Body of pancreas (tissue), 4 donors: ENCODE measurements around the gene IDS.

Source experiments
- CTCF ChIP-seq, 7 experiments: fragments of 450-650 bp in 4 of 7; fragments of 200-600 bp in 3 of 7; sonication (generic) in 3 of 7; IDR thresholded peaks; one replicate each; pipeline ENCODE4 v1.5.1; 2016 to 2019; ENCODE audit warnings: antibody characterized with exemption in 7 of 7
- POLR2A ChIP-seq, 3 donors: fragments of 450-650 bp; IDR thresholded peaks; one replicate each; pipeline ENCODE4 v1.6.1; 2016; ENCODE audit warnings: antibody characterized with exemption in 3 of 3, mild to moderate bottlenecking in 2 of 3

- TF ChIP-seq CTCF (IDR thresholded peaks at IDR 0.05), result no peak
- no peak for TF ChIP-seq POLR2A (IDR thresholded peaks at IDR 0.05)
Observed at GRCh38 chrX:149494844-149495565, 10.1 kb downstream of the IDS start.
